ENCODE data around the gene FAM219B.

Gene FAM219B

DNA sequence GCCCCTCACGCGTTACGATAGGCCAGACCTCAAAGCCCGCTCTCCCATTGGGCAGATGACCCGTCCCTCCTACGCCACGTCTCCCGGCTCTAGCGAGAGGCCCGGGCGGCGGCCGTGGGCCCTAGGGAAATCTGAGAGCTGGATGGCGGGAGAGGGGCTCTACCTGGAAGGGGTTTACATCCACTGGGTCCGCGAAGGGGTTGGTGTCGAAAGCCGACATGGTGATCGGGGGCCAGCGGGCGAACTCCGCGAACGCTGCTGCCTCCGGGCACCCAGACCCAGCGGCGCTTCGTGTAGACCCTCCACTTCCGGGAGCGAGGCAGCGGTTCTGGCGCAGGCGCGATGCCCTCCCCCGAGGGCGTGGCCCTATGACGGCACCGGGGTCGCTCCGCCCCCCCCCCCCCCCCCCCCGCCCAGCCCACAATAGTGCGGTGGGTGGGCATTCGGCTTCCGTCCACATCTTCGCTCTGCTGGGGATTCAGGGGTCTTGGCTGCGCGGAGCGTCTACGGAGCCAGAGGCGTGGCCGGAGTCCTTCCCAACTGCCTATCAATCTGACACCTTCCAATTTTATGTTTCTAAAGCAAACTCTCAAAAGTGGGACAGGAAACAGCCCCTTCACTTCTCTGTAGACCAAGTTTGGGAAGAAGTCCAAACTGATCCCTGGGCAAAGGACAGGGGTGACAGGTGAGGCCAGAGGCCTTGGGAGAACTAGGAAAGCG, 33.5 kb downstream of the FAM219B start, which contains the start of gene SCAMP2:
Gene SCAMP2 (minus strand): TSS at position 330 of the 720 bp plus-strand sequence. CDS start 110 bp downstream, at position 220.
- H3K27ac ChIP-seq = peak within 1 kb of the TSS; percentile 73
- TF ChIP-seq, protein P1, sequence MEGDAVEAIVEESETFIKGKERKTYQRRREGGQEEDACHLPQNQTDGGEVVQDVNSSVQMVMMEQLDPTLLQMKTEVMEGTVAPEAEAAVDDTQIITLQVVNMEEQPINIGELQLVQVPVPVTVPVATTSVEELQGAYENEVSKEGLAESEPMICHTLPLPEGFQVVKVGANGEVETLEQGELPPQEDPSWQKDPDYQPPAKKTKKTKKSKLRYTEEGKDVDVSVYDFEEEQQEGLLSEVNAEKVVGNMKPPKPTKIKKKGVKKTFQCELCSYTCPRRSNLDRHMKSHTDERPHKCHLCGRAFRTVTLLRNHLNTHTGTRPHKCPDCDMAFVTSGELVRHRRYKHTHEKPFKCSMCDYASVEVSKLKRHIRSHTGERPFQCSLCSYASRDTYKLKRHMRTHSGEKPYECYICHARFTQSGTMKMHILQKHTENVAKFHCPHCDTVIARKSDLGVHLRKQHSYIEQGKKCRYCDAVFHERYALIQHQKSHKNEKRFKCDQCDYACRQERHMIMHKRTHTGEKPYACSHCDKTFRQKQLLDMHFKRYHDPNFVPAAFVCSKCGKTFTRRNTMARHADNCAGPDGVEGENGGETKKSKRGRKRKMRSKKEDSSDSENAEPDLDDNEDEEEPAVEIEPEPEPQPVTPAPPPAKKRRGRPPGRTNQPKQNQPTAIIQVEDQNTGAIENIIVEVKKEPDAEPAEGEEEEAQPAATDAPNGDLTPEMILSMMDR (IDR thresholded peaks at IDR 0.05) = no peak
- TF ChIP-seq ZFX (IDR thresholded peaks at IDR 0.05; ENCODE audit: borderline replicate concordance) = no peak

DNA sequence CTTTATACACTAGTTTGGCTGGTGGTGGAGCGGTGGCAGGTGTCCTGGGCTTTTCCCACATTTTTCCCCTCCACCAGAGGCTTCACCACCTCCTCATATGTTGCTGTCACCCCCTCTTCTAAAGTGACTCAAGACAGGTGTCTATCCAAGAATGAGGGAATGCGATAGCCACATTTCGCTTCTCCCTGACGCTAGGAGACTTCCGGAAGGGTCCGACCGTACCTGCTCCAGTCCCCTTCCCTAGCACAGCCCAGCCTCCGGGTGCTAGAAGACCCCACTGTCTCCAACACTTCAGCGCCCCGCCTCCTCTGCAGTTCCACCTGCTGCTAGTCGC, 34.0 kb downstream of the FAM219B start:
- H3K27ac ChIP-seq = peak overlapping the region; percentile 73

DNA sequence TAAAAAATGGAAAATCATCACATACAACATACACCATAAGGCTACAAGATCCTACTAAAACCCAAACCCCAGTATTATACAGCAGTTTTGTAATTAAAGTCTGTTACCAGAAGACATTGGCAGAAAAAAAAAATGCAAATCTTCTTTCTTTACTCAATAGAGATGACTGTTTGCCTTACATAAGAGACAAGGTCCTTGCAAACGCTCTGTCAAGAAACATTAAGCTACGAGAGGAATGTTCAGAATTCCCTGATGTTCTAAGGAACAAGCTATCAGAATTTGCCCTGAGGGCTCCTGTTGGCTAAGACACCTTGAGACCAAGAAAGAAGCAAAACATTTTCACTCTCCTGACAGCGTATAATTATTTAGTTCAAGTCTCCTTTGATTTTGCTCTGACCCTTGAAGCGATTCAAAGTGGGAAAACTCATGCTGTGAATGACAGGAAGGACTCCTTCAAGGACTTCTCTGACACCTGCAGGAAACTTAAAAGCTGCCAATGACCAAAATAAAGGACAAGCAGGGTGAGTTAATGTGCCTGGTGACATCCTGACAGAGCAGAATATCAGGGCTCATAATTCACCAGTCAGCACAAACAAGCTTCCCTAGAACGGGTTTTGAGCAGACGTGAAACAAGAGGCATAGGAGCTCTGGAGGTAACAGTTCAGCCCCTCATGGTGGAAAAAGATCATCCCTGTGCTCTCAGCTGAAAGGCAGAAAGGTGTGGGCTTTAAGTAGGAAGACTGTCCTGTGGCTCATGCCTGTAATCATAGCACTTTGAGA, 36.0 kb downstream of the FAM219B start:
- no peak overlapping the region for H3K27ac ChIP-seq
- TF ChIP-seq, protein P1 (IDR thresholded peaks at IDR 0.05) = no peak
- TF ChIP-seq ZFX (IDR thresholded peaks at IDR 0.05; ENCODE audit: borderline replicate concordance) = no peak

More for the DNA sequence above, 34.0 kb downstream of the FAM219B start:
- TF ChIP-seq, protein P1 (IDR thresholded peaks at IDR 0.05) = no peak
- no peak for TF ChIP-seq ZFX (IDR thresholded peaks at IDR 0.05; ENCODE audit: borderline replicate concordance)

DNA sequence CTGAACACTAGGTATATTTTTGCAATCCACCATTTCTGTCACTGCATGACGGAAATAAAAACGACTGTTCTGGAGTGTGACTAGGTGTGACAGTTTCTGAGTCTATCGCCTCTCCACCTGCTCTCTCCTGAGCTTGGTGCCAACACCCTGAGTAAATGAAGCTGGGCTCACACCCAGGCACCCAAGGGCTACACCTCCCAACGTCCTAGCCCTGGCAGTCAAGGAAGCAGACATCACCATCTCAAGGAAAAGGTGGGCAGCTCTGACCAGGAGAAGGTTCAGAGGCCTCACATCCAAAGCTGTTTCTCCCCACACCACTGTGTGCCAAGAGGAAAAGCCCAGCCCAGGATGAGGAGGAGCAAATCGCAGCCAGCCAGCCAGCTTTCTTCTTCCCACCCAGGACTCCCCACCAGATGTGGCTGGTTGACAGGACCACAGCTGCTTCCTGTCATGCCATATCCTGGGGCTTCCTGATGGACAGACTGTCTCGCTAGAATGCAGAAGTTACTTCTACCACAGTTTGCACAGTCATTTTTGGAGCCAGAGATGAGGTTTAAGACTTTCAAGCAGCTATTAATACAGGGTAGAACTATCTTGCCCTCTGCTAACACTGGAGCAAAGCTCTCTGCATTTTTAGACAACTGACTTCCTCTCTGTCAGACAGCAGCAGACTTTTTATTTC, 36.8 kb downstream of the FAM219B start:
- H3K27ac ChIP-seq = no peak overlapping the region
- TF ChIP-seq ZFX (IDR thresholded peaks at IDR 0.05; ENCODE audit: borderline replicate concordance) = no peak
- TF ChIP-seq, protein P1 (IDR thresholded peaks at IDR 0.05) = no peak

DNA sequence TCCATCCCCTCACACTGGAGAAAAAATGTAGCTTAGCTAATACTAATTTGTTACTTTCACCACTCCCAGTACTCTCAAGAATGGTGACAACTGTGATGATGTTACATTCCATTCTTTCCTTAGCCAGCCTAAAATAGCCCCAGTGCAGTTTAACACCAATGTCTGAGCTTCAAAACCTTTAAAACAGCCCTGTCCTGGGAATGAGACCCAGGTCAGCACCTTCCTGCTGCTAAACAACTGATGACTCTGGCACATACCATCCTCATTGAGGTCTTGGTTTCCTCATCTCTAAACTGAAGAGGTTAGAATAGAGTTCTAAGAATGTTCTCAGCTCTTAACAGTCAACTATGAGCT, 37.3 kb downstream of the FAM219B start:
- TF ChIP-seq, protein P1 (IDR thresholded peaks at IDR 0.05) = no peak
- TF ChIP-seq ZFX (IDR thresholded peaks at IDR 0.05; ENCODE audit: borderline replicate concordance) = no peak
- H3K27ac ChIP-seq = no peak overlapping the region

DNA sequence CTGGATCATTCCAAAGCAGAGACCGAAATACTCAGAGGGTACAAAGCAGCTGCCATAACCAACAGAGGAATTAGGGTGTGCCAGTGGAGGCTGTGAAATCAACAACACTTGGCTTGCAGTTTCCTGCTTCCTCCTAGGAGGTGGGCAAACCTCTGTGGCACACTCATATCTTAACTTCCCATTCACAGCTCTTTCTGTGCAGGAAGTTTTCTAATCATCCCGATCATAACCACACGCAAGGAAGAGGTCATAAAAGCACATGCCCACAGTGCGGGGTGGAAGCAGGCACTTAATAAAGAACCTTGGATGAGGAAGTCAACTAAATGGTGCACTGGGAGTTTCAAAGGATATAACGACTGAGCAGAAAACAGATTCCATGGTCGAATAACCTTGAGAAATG, 38.6 kb downstream of the FAM219B start:
- H3K27ac ChIP-seq = no peak overlapping the region
- TF ChIP-seq, protein P1 (IDR thresholded peaks at IDR 0.05) = no peak
- TF ChIP-seq ZFX (IDR thresholded peaks at IDR 0.05; ENCODE audit: borderline replicate concordance) = no peak

Measured in 22Rv1 (cell line).